K562 (cell line): Measurements from ENCODE around the gene CAPZB. TPM values are rescaled to one million over a fixed set of nuclear protein-coding genes. Genes with fewer than 3 reads are reported as not detected.

Experiments
- ARHGAP35 ChIP-seq: fragments of 450-650 bp; IDR thresholded peaks from 2 replicates; pipeline ENCODE4 v1.6.1; 2018; ENCODE audit not compliant: partially characterized antibody
- ATF2 ChIP-seq: sonication (generic); formaldehyde crosslinking; IDR thresholded peaks from 2 replicates; pipeline ENCODE4 v1.8.1; 2022; ENCODE audit warnings: missing genetic modification reagents
- ATF3 ChIP-seq, 2 experiments: fragments of 450-650 bp in 1 of 2; sonication (generic) in 1 of 2; formaldehyde crosslinking in 1 of 2; IDR thresholded peaks in 1 of 2; conservative IDR thresholded peaks in 1 of 2; 2 replicates each; pipeline versions ENCODE4 v1.6.1 to v1.8.1; 2016 to 2023; ENCODE audit warnings: mild to moderate bottlenecking in 2 of 2, moderate library complexity in 2 of 2, inconsistent platforms in 1 of 2, missing genetic modification reagents in 1 of 2
- CAMTA2 ChIP-seq: fragments of 250-450 bp; sonication (Bioruptor Pico); conservative IDR thresholded peaks from 2 replicates; pipeline ENCODE4 v1.5.1; 2022
- CBFA2T3 ChIP-seq: fragments of 450-650 bp; IDR thresholded peaks from 2 replicates; pipeline ENCODE4 v1.6.1; 2017
- PCBP2 ChIP-seq: fragments of 200-400 bp; formaldehyde crosslinking; IDR thresholded peaks from 2 replicates; pipeline ENCODE4 v1.6.1; 2018; ENCODE audit warnings: low read length, low read depth, mild to moderate bottlenecking, moderate library complexity; ENCODE audit not compliant: poor library complexity, severe bottlenecking
- RCOR1 ChIP-seq, 2 experiments: IDR thresholded peaks; 2 replicates each; pipeline ENCODE4 v1.6.1; 2012; ENCODE audit warnings: low read depth in 2 of 2, low read length in 2 of 2, borderline replicate concordance in 1 of 2, improper control_type of control experiment in 1 of 2
- SFPQ ChIP-seq: fragments of 200-400 bp; formaldehyde crosslinking; IDR thresholded peaks from 2 replicates; pipeline ENCODE4 v1.6.1; 2017; ENCODE audit warnings: mild to moderate bottlenecking, low read depth, low read length, moderate library complexity
- TBP ChIP-seq: optimal IDR thresholded peaks from 2 replicates; pipeline ENCODE3; 2011; ENCODE audit warnings: low read depth, low read length, improper control_type of control experiment
- TEAD4 ChIP-seq, 2 experiments: sonication (generic) in 1 of 2; formaldehyde crosslinking in 1 of 2; IDR thresholded peaks; 2 replicates each; pipeline versions ENCODE4 v1.6.1 to v1.8.0; 2012 to 2022; ENCODE audit warnings: borderline replicate concordance in 1 of 2, inconsistent platforms in 1 of 2, low read length in 1 of 2, mild to moderate bottlenecking in 1 of 2, missing genetic modification reagents in 1 of 2
- ZNF12 ChIP-seq: sonication (generic); formaldehyde crosslinking; IDR thresholded peaks from 2 replicates; pipeline ENCODE4 v1.4.0; 2020; ENCODE audit warnings: mild to moderate bottlenecking, missing genetic modification reagents
- ZNF511 ChIP-seq: sonication (generic); formaldehyde crosslinking; IDR thresholded peaks from 2 replicates; pipeline ENCODE4 v1.8.0; 2022; ENCODE audit warnings: mild to moderate bottlenecking, missing genetic modification reagents
- ZNF592 ChIP-seq: fragments of 450-650 bp; IDR thresholded peaks from 2 replicates; pipeline ENCODE4 v1.6.1; 2017; ENCODE audit warnings: antibody characterized with exemption, mild to moderate bottlenecking
- ZNF830 ChIP-seq: fragments of 250-450 bp; sonication (Bioruptor Pico); IDR thresholded peaks from 2 replicates; pipeline ENCODE4 v1.5.0; 2021; ENCODE audit warnings: mild to moderate bottlenecking
- polyA plus RNA-seq, 8 experiments: library from polyadenylated mRNA; depleted of rRNA in 4 of 8; stranded (reverse) in 5 of 8; unstranded in 3 of 8; fragments of >200 nt; fragmentation: Nextera tagmentation in 2 of 8; fragmentation: Illumina TruSeq in 1 of 8; extraction: Ambion mirVana in 2 of 8; extraction: Trizol in 1 of 8; gene quantifications; 2 replicates each; pipeline versions ENCODE4 v1.2.1 to v1.2.3, GENCODE V29; 2011 to 2014; ENCODE audit warnings: inconsistent platforms in 1 of 8, missing spikeins in 1 of 8
- total RNA-seq, 7 experiments: library from RNA; depleted of rRNA in 6 of 7; stranded (reverse); fragments of >200 nt in 6 of 7; fragmentation: Illumina TruSeq in 2 of 7; extraction: Trizol in 2 of 7; gene quantifications; 2 replicates each; pipeline versions ENCODE4 v1.2.1 to v1.2.3, GENCODE V29; 2011 to 2021; ENCODE audit warnings: low replicate concordance in 1 of 7
- TF ChIP-seq, protein P1 (sequence below): IDR thresholded peaks from 2 replicates; pipeline ENCODE4 v1.6.1; 2011; ENCODE audit not compliant: insufficient read length; ENCODE audit errors: extremely low read depth

The CAPZB gene
- total and polyA plus RNA-seq, 9 of the 15 experiments (the other 6 are each of a cell fraction or from before 2014, with no cell fraction given): 57.6 to 297 (median 125) TPM

DNA sequence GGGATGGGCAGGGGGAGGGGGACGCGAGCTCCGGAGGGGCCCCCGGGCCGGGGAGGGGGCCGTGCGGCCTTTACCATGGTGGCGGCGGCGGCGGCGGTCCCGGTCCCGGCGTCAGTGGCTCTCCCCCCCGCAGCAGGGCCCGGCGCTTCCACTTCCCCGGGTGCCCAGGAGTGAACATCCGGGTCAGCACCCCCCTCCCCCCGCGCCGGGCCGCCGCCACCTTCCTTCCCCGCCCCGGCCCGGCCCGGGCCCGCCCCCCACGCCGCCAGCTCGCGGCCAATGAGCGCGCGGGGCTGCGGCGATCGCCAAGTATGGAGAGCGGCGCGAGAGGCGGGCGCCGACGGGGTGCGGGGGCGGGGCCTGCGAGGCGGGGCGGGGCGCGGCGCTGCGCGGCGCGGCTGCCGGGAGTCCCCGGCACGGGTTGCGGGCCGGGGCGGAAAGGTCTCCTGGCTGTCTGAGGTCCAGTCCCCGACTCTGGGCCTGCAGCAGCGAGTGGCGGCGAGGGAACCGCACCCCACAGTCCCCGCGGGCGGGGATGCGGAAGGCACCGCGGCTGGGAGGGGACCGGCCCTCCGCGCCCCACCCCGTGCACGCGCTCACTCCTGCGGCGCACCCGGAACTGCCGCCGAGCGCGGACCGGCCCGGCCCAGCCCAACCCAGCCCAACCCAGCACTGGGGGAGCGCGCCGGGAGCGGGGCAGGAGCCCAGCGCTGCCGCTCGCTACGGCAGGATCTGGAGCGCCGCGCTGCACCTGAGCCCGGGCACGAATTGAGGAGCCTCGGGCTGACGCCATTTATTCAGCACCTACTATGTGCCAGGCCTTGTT is at the start of gene CAPZB (continued):
- TF ChIP-seq TBP (peak; percentile 35), CAMTA2 (CRISPR knock-in tag) (no peak; the same call in 1 of the 2 replicates), RCOR1 (IDR thresholded peaks at IDR 0.05; ENCODE audit: borderline replicate concordance in 1 of 2, low read depth in 2 of 2, low read length in 2 of 2) (no peak), ZNF830 (0 out of 2 replicates have a peak, but pooled peaks have one; percentile 6), PCBP2 (no peak), ATF2 (CRISPR knock-in tag) (no peak), ZNF12 (CRISPR knock-in tag) (no peak), CBFA2T3 (no peak), SFPQ (no peak), ZNF592 (no peak), TEAD4 (IDR thresholded peaks at IDR 0.05; ENCODE audit: low read length) (peak; percentile 37), TEAD4 (CRISPR knock-in tag; IDR thresholded peaks at IDR 0.05; ENCODE audit: borderline replicate concordance) (no peak), ZNF511 (CRISPR knock-in tag) (peak; percentile 39; the same call in 1 of the 2 replicates), ARHGAP35 (no peak), ATF3 (IDR thresholded peaks at IDR 0.05) (no peak), ATF3 (CRISPR knock-in tag; conservative IDR thresholded peaks at IDR 0.05) (no peak)
- TF ChIP-seq, protein P1, sequence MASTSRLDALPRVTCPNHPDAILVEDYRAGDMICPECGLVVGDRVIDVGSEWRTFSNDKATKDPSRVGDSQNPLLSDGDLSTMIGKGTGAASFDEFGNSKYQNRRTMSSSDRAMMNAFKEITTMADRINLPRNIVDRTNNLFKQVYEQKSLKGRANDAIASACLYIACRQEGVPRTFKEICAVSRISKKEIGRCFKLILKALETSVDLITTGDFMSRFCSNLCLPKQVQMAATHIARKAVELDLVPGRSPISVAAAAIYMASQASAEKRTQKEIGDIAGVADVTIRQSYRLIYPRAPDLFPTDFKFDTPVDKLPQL: no peak
